GM12878 (cell line): ENCODE data around the gene SULT2B1. TPM values are rescaled to one million over a fixed set of nuclear protein-coding genes. Genes with fewer than 3 reads are reported as not detected.

Source experiments
- ATAC-seq: fragments of 200-7000 bp; cut with Tn5 transposase; 3 replicates; pipeline ENCODE4 v1.9.1; 2020; ENCODE audit warnings: mild to moderate bottlenecking, moderate library complexity
- BruUV-seq: library from RNA; stranded (reverse); fragments of 400-500 nt; replicated peaks from 2 replicates; lab custom pipeline; 2021; lab: Mats Ljungman, UMichigan
- CTCF ChIA-PET: fragments of 300-600 bp; sonication (Branson Sonifier 250); formaldehyde crosslinking; extraction: SDS; loops from one replicate; lab custom pipeline; 2021; ENCODE audit warnings: inconsistent platforms; lab: Yijun Ruan, JAX
- POLR2A ChIA-PET: fragments of 350-600 bp; formaldehyde crosslinking; extraction: SDS; loops from one replicate; lab custom pipeline; 2021; ENCODE audit warnings: inconsistent platforms; lab: Charles Lee
- RAD21 ChIA-PET: fragments of 300-600 bp; sonication (Branson Sonifier 250); formaldehyde crosslinking; loops from one replicate; lab custom pipeline; 2023; ENCODE audit warnings: antibody characterized with exemption; ENCODE audit not compliant: unreplicated experiment; lab: Charles Lee
- SMC1A ChIA-PET: fragments of 300-600 bp; sonication (Branson Sonifier 250); formaldehyde crosslinking; loops from one replicate; lab custom pipeline; 2023; ENCODE audit not compliant: unreplicated experiment, uncharacterized antibody; lab: Charles Lee
- DNase-seq: peaks from one replicate; pipeline ENCODE4 v3.0.0-alpha.2; 2011; ENCODE audit warnings: low read depth, low spot score
- FAIRE-seq: peaks from 3 replicates; lab custom pipeline; 2011; peaks lifted over from hg19 to GRCh38; lab: Jason Lieb, UNC
- H2AFZ ChIP-seq: 2 replicates; pipeline ENCODE4 v1.6.0; 2011; ENCODE audit warnings: low read depth, low read length, control low read depth; ENCODE audit not compliant: control insufficient read depth
- H3K27ac ChIP-seq: 2 replicates; pipeline ENCODE4 v1.5.1; 2011; ENCODE audit warnings: control low read depth; ENCODE audit not compliant: control insufficient read depth, insufficient read depth
- H3K27me3 ChIP-seq, 2 experiments: replicated peaks in 1 of 2; 2 replicates each; pipeline versions ENCODE4 v1.6.0 to v1.6.1; 2011; ENCODE audit warnings: low read length in 1 of 2; ENCODE audit not compliant: control insufficient read depth in 2 of 2, insufficient read depth in 2 of 2
- H3K36me3 ChIP-seq, 2 experiments: 2 replicates each; pipeline ENCODE4 v1.5.1; 2011; ENCODE audit warnings: low read length in 1 of 2; ENCODE audit not compliant: control insufficient read depth in 2 of 2, insufficient read depth in 2 of 2
- H3K4me1 ChIP-seq: 2 replicates; pipeline ENCODE4 v1.6.1; 2011; ENCODE audit warnings: mild to moderate bottlenecking, low read length, moderate library complexity, mixed read lengths; ENCODE audit not compliant: control insufficient read depth, insufficient read depth
- H3K4me2 ChIP-seq: 2 replicates; pipeline ENCODE4 v1.6.0; 2011; ENCODE audit warnings: control low read depth; ENCODE audit not compliant: control insufficient read depth, insufficient read depth
- H3K4me3 ChIP-seq: fragments of 200-600 bp; sonication (generic); 2 replicates; pipeline ENCODE4 v1.5.1; 2016
- H3K79me2 ChIP-seq: 2 replicates; pipeline ENCODE4 v1.6.0; 2011; ENCODE audit warnings: low read length; ENCODE audit not compliant: control insufficient read depth, insufficient read depth
- H3K9ac ChIP-seq: 2 replicates; pipeline ENCODE4 v1.8.0; 2011; ENCODE audit warnings: low read length, control low read depth, mixed read lengths; ENCODE audit not compliant: control insufficient read depth, insufficient read depth
- H3K9me3 ChIP-seq: replicated peaks from 3 replicates; pipeline ENCODE4 v1.5.1; 2011; ENCODE audit warnings: mild to moderate bottlenecking, low read length; ENCODE audit not compliant: control insufficient read depth, insufficient read depth
- H4K20me1 ChIP-seq: 2 replicates; pipeline ENCODE4 v1.6.0; 2011; ENCODE audit not compliant: control insufficient read depth, insufficient read depth
- CREB1 ChIP-seq: IDR thresholded peaks from 2 replicates; pipeline ENCODE4 v1.6.1; 2012; ENCODE audit warnings: low read depth, mild to moderate bottlenecking, inconsistent platforms
- RAD21 ChIP-seq: IDR thresholded peaks from 2 replicates; pipeline ENCODE4 v1.6.1; 2011; ENCODE audit warnings: mild to moderate bottlenecking, low read depth, low read length, moderate library complexity; ENCODE audit not compliant: insufficient read depth
- ZNF687 ChIP-seq: fragments of 450-650 bp; IDR thresholded peaks from 2 replicates; pipeline ENCODE4 v1.6.1; 2017; ENCODE audit warnings: mild to moderate bottlenecking, moderate library complexity
- WGBS: methylation state at CpG from one replicate; pipeline ENCODE4 v1.1.6; 2016; ENCODE audit warnings: low lambda C conversion rate; ENCODE audit not compliant: insufficient replicate concordance, insufficient coverage; ENCODE audit errors: missing lambda C conversion rate; 5-methylcytosine and 5-hydroxymethylcytosine counted together
- in situ Hi-C: fragments of 300-500 bp; cut with MboI; formaldehyde crosslinking; loops from 9 replicates; pipeline ENCODE4 v1.14.3; 2018; ENCODE audit warnings: mixed read lengths
- intact Hi-C: fragments of 100-400 bp; cut with micrococcal nuclease; formaldehyde crosslinking; loops from one replicate; pipeline ENCODE4 v1.14.2; 2022; ENCODE audit not compliant: unreplicated experiment
- polyA plus RNA-seq, 11 experiments: library from polyadenylated mRNA; depleted of rRNA in 4 of 11; unstranded in 6 of 11; stranded (reverse) in 5 of 11; fragments of >200 nt; fragmentation: Nextera tagmentation in 4 of 11; fragmentation: Illumina TruSeq in 1 of 11; extraction: Ambion mirVana in 4 of 11; extraction: Trizol in 1 of 11; gene quantifications; 1 replicate in 1 of 11; 2 replicates in 10 of 11; pipeline versions ENCODE4 v1.2.1 to v1.2.3, GENCODE V29; 2011 to 2016; ENCODE audit warnings: inconsistent platforms in 2 of 11, missing spikeins in 2 of 11, low read depth in 1 of 11
- total RNA-seq, 4 experiments: library from RNA; depleted of rRNA in 3 of 4; stranded (reverse); fragments of >200 nt in 3 of 4; fragmentation: Illumina TruSeq in 1 of 4; extraction: Trizol in 1 of 4; gene quantifications; 2 replicates each; pipeline versions ENCODE4 v1.2.1 to v1.2.3, GENCODE V29; 2013 to 2021
- TF ChIP-seq, protein P1 (sequence below): IDR thresholded peaks from 2 replicates; pipeline ENCODE4 v1.6.1; 2011; ENCODE audit warnings: mild to moderate bottlenecking, low read depth, low read length, moderate library complexity; ENCODE audit not compliant: insufficient replicate concordance
- TF ChIP-seq, protein P2 (sequence below), 3 experiments: IDR thresholded peaks in 2 of 3; conservative IDR thresholded peaks in 1 of 3; 2 replicates each; pipeline ENCODE4 v1.5.1; 2011; ENCODE audit warnings: low read depth in 3 of 3, low read length in 3 of 3, mild to moderate bottlenecking in 3 of 3, control low read depth in 2 of 3, moderate library complexity in 2 of 3, inconsistent platforms in 1 of 3, mixed read lengths in 1 of 3; ENCODE audit not compliant: control insufficient read depth in 2 of 3, insufficient read depth in 1 of 3; ENCODE audit errors: extremely low read depth in 1 of 3

Gene SULT2B1
- total and polyA plus RNA-seq, 10 of the 15 experiments (the other 5 are each of a cell fraction or from before 2014, with no cell fraction given), result 0.11 to 0.14 TPM; not detected in 8

GRCh38 chr19:48558018-48558684 lies 6.2 kb downstream of the SULT2B1 start:
- H3K27me3 ChIP-seq, result no peaks in the 10 kb centered on the region
- BruUV-seq, result no TSS peak
- no peaks in the 10 kb centered on the region for H4K20me1 ChIP-seq
- POLR2A ChIA-PET, result interaction anchor here (0.7 kb wide), 1 partner anchor 48 kb away, joined by 13 read pairs; no protein-coding TSS in a partner anchor
- H2AFZ ChIP-seq, result no peak overlapping the region
- no peak for FAIRE-seq
- no peak for DNase-seq
- no peaks in the 10 kb centered on the region for H3K36me3 ChIP-seq
- TF ChIP-seq, protein P1, sequence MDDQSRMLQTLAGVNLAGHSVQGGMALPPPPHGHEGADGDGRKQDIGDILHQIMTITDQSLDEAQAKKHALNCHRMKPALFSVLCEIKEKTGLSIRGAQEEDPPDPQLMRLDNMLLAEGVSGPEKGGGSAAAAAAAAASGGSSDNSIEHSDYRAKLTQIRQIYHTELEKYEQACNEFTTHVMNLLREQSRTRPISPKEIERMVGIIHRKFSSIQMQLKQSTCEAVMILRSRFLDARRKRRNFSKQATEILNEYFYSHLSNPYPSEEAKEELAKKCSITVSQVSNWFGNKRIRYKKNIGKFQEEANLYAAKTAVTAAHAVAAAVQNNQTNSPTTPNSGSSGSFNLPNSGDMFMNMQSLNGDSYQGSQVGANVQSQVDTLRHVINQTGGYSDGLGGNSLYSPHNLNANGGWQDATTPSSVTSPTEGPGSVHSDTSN, result no peak
- TF ChIP-seq CREB1, result no peak
- no peak for ATAC-seq
- H3K9ac ChIP-seq, result no peak overlapping the region
- intact Hi-C loops (no loop called here), in situ Hi-C loops (loop anchor here (25.0 kb wide), 1 partner anchor 696 kb away; the partner anchor contains the start of gene TPRX2)
- H3K27ac ChIP-seq, result no peak overlapping the region
- no peak overlapping the region for H3K4me3 ChIP-seq
- no peak overlapping the region for H3K4me2 ChIP-seq
- H3K9me3 ChIP-seq, result no peaks in the 10 kb centered on the region
- H3K79me2 ChIP-seq, result no peaks in the 10 kb centered on the region
- CTCF ChIA-PET, result no interaction called here
- RAD21 ChIA-PET, result no interaction called here
- H3K4me1 ChIP-seq, result no peaks in the 10 kb centered on the region
- WGBS, result 24% methylated on average over 27 of the region's 27 CpGs
- SMC1A ChIA-PET, result interaction anchor here (0.6 kb wide), 1 partner anchor 40 kb away, joined by 3 read pairs; no protein-coding TSS in a partner anchor

GRCh38 chr19:48560095-48560530 lies 8.1 kb downstream of the SULT2B1 start:
- intact Hi-C loops, result no loop called here
- H3K4me3 ChIP-seq, result no peak overlapping the region
- H3K4me1 ChIP-seq, result no peaks in the 10 kb centered on the region
- peak; percentile 40; the same call in 1 of the 2 replicates for TF ChIP-seq RAD21
- no peak for TF ChIP-seq ZNF687
- TF ChIP-seq, protein P2, sequence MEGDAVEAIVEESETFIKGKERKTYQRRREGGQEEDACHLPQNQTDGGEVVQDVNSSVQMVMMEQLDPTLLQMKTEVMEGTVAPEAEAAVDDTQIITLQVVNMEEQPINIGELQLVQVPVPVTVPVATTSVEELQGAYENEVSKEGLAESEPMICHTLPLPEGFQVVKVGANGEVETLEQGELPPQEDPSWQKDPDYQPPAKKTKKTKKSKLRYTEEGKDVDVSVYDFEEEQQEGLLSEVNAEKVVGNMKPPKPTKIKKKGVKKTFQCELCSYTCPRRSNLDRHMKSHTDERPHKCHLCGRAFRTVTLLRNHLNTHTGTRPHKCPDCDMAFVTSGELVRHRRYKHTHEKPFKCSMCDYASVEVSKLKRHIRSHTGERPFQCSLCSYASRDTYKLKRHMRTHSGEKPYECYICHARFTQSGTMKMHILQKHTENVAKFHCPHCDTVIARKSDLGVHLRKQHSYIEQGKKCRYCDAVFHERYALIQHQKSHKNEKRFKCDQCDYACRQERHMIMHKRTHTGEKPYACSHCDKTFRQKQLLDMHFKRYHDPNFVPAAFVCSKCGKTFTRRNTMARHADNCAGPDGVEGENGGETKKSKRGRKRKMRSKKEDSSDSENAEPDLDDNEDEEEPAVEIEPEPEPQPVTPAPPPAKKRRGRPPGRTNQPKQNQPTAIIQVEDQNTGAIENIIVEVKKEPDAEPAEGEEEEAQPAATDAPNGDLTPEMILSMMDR (IDR thresholded peaks at IDR 0.05 in 2 of 3, conservative IDR thresholded peaks at IDR 0.05 in 1 of 3; ENCODE audit: control insufficient read depth in 2 of 3, extremely low read depth in 1 of 3, insufficient read depth in 1 of 3, low read depth in 3 of 3, low read length in 3 of 3), result peak in 2 of 3 experiments; percentile 6 to 26; a peak in 2 of 6 replicates
- TF ChIP-seq, all 136 proteins: peak for 2
- Histone ChIP-seq H2AFZ (no peak overlapping the region), H3K9ac (no peak overlapping the region), H3K36me3 (no peaks in the 10 kb centered on the region), H3K9me3 (no peaks in the 10 kb centered on the region), H3K27me3 (no peaks in the 10 kb centered on the region), H3K4me2 (no peak overlapping the region), H3K27ac (no peak overlapping the region), H4K20me1 (no peaks in the 10 kb centered on the region), H3K79me2 (no peaks in the 10 kb centered on the region)
- no TSS peak for BruUV-seq
- FAIRE-seq (no peak), ATAC-seq (no peak), DNase-seq (no peak)
- ChIA-PET SMC1A (no interaction called here), RAD21 (interaction anchor here (1.0 kb wide), 1 partner anchor 70 kb away, joined by 3 read pairs; no protein-coding TSS in a partner anchor), CTCF (no interaction called here), POLR2A (no interaction called here)
- WGBS, result 58% methylated on average over 6 of the region's 6 CpGs
- in situ Hi-C loops, result loop anchor here (25.0 kb wide), 1 partner anchor 698 kb away; the partner anchor contains the start of gene TPRX2
